Measurements from ENCODE around the gene CNGB1. TPM values are rescaled to one million over a fixed set of nuclear protein-coding genes. Genes with fewer than 3 reads are reported as not detected.

Gene CNGB1
- total and polyA plus RNA-seq, 2 of the 13 experiments (the other 11 are each of a cell fraction or from before 2014, with no cell fraction given) = 0.02 to 0.15 TPM

GRCh38 chr16:57999971-58000705, 29.2 kb upstream of the CNGB1 start, which contains the start of gene ZNF319 (continued):
- TF ChIP-seq ZNF263 (CRISPR knock-in tag; IDR thresholded peaks at IDR 0.05) (peak; percentile 5; the same call in 1 of the 2 replicates), GMEB1 (CRISPR knock-in tag; IDR thresholded peaks at IDR 0.05; ENCODE audit: borderline replicate concordance) (0 out of 2 replicates have a peak, but pooled peaks have one; percentile 2), RFX5 (IDR thresholded peaks at IDR 0.05; ENCODE audit: low read depth, low read length) (no peak), HBP1 (CRISPR knock-in tag; IDR thresholded peaks at IDR 0.05; ENCODE audit: low read depth) (peak; percentile 70; the same call in 1 of the 2 replicates), TAF15 (IDR thresholded peaks at IDR 0.05; ENCODE audit: low read depth, low read length, poor library complexity, severe bottlenecking) (peak; percentile 15), FOXJ3 (CRISPR knock-in tag; IDR thresholded peaks at IDR 0.05; ENCODE audit: borderline replicate concordance) (no peak), IKZF4 (CRISPR knock-in tag; IDR thresholded peaks at IDR 0.05; ENCODE audit: borderline replicate concordance, low read depth, not compliant biosample characterization) (peak; percentile 54), SALL1 (CRISPR knock-in tag; IDR thresholded peaks at IDR 0.05) (peak; percentile 41; the same call in 1 of the 2 replicates), MYPOP (CRISPR knock-in tag; IDR thresholded peaks at IDR 0.05) (peak; percentile 13; the same call in 1 of the 2 replicates), CEBPZ (IDR thresholded peaks at IDR 0.05; ENCODE audit: low read length) (no peak), ZBTB2 (CRISPR knock-in tag; IDR thresholded peaks at IDR 0.05; ENCODE audit: low read depth) (peak; percentile 97), ZSCAN31 (CRISPR knock-in tag; IDR thresholded peaks at IDR 0.05; ENCODE audit: low read depth) (peak; percentile 45), NFATC3 (CRISPR knock-in tag; IDR thresholded peaks at IDR 0.05) (no peak), ZBTB7A (CRISPR knock-in tag; IDR thresholded peaks at IDR 0.05) (peak; percentile 14; the same call in 1 of the 2 replicates)

Data from HepG2 (cell line).